Vagina (tissue), 2 donors: Measurements from ENCODE around the gene USP7.

Experiments used
- CTCF ChIP-seq, 3 experiments: fragments of 450-650 bp in 2 of 3; fragments of 200-600 bp in 1 of 3; sonication (generic) in 1 of 3; IDR thresholded peaks; one replicate each; pipeline ENCODE4 v1.5.1; 2017 to 2019; ENCODE audit warnings: antibody characterized with exemption in 3 of 3, mild to moderate bottlenecking in 2 of 3, moderate library complexity in 2 of 3
- POLR2AphosphoS5 ChIP-seq, 2 donors: sonication (generic); formaldehyde crosslinking; IDR thresholded peaks; one replicate each; pipeline ENCODE4 v1.9.0; 2017; ENCODE audit warnings: antibody characterized with exemption in 2 of 2, mild to moderate bottlenecking in 2 of 2, low read depth in 1 of 2; ENCODE audit not compliant: insufficient read depth in 1 of 2

- TF ChIP-seq CTCF (IDR thresholded peaks at IDR 0.05) (no peak), POLR2AphosphoS5 (IDR thresholded peaks at IDR 0.05; ENCODE audit: insufficient read depth in 1 of 2, low read depth in 1 of 2) (no peak)
These were observed 110.1 kb downstream of the USP7 start for GRCh38 chr16:8853611-8854010.
